HFFc6 (cell line): ENCODE results near the gene GALNT16. TPM values are rescaled to one million over a fixed set of nuclear protein-coding genes. Genes with fewer than 3 reads are reported as not detected.
"Not testable (repeated sequence)": the region's sequence is repeated elsewhere in the genome, so short reads cannot be mapped to it uniquely, and the experiment has no call there.

Experiments
- DNase-seq: peaks from one replicate; pipeline ENCODE4 v3.0.0-alpha.2; 2018
- H3K27ac Mint-ChIP-seq: 2 replicates; pipeline ENCODE4 v1.8.0; 2020; ENCODE audit warnings: mild to moderate bottlenecking, mixed read lengths
- H3K27me3 Mint-ChIP-seq: 2 replicates; pipeline ENCODE4 v1.8.0; 2021; ENCODE audit warnings: mild to moderate bottlenecking, moderate library complexity, mixed read lengths; ENCODE audit not compliant: insufficient read depth
- H3K36me3 Mint-ChIP-seq: 2 replicates; pipeline ENCODE4 v1.8.0; 2021; ENCODE audit warnings: low read depth, mixed read lengths
- H3K4me1 Mint-ChIP-seq: 2 replicates; pipeline ENCODE4 v1.8.0; 2020; ENCODE audit warnings: low read depth, mixed read lengths
- H3K4me3 Mint-ChIP-seq: 2 replicates; pipeline ENCODE4 v1.8.0; 2020; ENCODE audit warnings: mild to moderate bottlenecking, moderate library complexity, mixed read lengths
- H3K9me3 Mint-ChIP-seq: 2 replicates; pipeline ENCODE4 v1.8.0; 2020; ENCODE audit warnings: mild to moderate bottlenecking, mixed read lengths
- CTCF ChIP-seq: fragments of 200-600 bp; sonication (generic); IDR thresholded peaks from 2 replicates; pipeline ENCODE4 v1.5.0; 2021; ENCODE audit warnings: antibody characterized with exemption, mild to moderate bottlenecking
- long read RNA-seq: library from polyadenylated mRNA; unstranded; transcript quantifications from one replicate; pipeline ENCODE4 v2.0.0, GENCODE V29; 2019
- total RNA-seq, 6 experiments: library from RNA; stranded (reverse); fragmentation: NEBNext Ultra II Directional; extraction: Animal tissue kit (Norgen Biotek cat#: 25700); gene quantifications; 2 replicates in 1 of 6; 3 replicates in 5 of 6; pipeline ENCODE4 v1.2.3, GENCODE V29; 2021

GALNT16 gene
- under 1 TPM; 0.11 to 0.38 (median 0.24) TPM for total RNA-seq
- long read RNA-seq, result 0 reads

DNA sequence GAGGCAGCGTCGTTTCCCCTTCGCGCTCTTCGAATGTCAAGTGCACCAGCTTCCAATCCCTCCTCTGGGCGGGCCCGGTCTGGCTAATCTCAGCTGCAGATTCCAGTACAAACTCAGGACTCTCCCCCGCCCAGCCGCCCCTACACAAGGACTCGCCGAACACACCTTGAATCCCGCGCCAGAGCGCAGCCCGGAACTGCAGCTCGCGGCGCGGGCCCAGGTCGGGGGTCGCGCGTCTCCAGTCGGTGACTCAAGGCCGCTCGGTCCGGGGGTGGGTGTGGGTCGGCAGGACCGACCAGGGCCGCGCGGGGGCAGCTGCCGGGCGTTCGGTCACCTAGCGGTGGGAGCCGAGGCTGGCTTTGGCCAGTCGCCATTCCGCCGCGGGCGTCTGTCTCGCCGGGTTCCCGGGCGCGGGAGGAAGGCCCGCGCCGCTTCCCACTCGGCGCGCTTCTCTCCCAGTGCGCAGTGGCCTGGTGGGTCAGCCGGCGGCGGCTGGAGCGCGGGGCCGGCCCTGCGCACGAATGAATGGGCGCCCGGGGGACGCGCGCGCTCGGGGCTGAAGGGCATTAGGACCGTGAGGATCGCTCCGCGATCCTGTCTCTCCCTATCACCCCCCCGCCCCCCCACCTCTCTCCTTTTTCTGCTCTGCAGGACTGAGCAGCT lies at the start of gene GALNT16:
Gene GALNT16 (plus strand): TSS at position 632 of the 663 bp plus-strand sequence. CDS start 133 bp downstream, outside the sequence.
- H3K27ac Mint-ChIP-seq, result no peak within 1 kb of the TSS
- peak within 1 kb of the TSS; percentile 65 for H3K4me3 Mint-ChIP-seq
- H3K36me3 Mint-ChIP-seq, result no peaks in the 10 kb centered on the region
- peak; percentile 62 for TF ChIP-seq CTCF
- H3K4me1 Mint-ChIP-seq, result peaks cover 27% of the 10 kb centered on the region
- no peaks in the 10 kb centered on the region for H3K9me3 Mint-ChIP-seq
- no peak for DNase-seq
- peaks cover 35% of the 10 kb centered on the region for H3K27me3 Mint-ChIP-seq

- TF ChIP-seq CTCF, result no peak
- Mint-ChIP-seq H3K27ac (no peak overlapping the region), H3K27me3 (no peaks in the 10 kb centered on the region), H3K36me3 (peaks cover 20% of the 10 kb centered on the region), H3K9me3 (no peaks in the 10 kb centered on the region), H3K4me1 (no peaks in the 10 kb centered on the region), H3K4me3 (no peak overlapping the region)
- no peak for DNase-seq
Observed at GRCh38 chr14:69214393-69214792, 45.6 kb upstream of the GALNT16 start.

DNA sequence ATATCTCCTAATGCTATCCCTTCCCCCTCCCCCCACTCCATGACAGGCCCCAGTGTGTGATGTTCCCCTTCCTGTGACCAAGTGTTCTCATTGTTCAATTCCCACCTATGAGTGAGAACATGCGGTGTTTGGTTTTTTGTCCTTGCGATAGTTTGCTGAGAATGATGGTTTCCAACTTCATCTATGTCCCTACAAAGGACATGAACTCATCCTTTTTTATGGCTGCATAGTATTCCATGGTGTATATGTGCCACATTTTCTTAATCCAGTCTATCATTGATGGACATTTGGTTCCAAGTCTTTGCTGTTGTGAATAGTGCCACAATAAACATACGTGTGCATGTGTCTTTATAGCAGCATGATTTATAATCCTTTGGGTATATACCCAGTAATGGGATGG lies 42.3 kb upstream of the GALNT16 start:
- not testable (repeated sequence) for H3K27me3 Mint-ChIP-seq, DNase-seq, H3K27ac Mint-ChIP-seq, H3K9me3 Mint-ChIP-seq, H3K4me3 Mint-ChIP-seq, H3K4me1 Mint-ChIP-seq
- peaks cover 24% of the 10 kb centered on the region for H3K36me3 Mint-ChIP-seq

- H3K27me3 Mint-ChIP-seq, result no peaks in the 10 kb centered on the region; the same call in 1 of the 2 replicates
- H3K9me3 Mint-ChIP-seq, result no peaks in the 10 kb centered on the region
- H3K36me3 Mint-ChIP-seq, result peaks cover 4% of the 10 kb centered on the region; the same call in 1 of the 2 replicates
- H3K4me1 Mint-ChIP-seq, result peaks cover 7% of the 10 kb centered on the region
- H3K4me3 Mint-ChIP-seq, result no peak overlapping the region
- no peak overlapping the region for H3K27ac Mint-ChIP-seq
- no peak for DNase-seq
- TF ChIP-seq CTCF, result no peak
Observed at GRCh38 chr14:69224946-69225345, 35.0 kb upstream of the GALNT16 start.

GRCh38 chr14:69226178-69226577 lies 33.8 kb upstream of the GALNT16 start:
- H3K9me3 Mint-ChIP-seq, result no peaks in the 10 kb centered on the region
- no peak overlapping the region for H3K4me3 Mint-ChIP-seq
- no peaks in the 10 kb centered on the region; the same call in 1 of the 2 replicates for H3K27me3 Mint-ChIP-seq
- DNase-seq, result no peak
- H3K36me3 Mint-ChIP-seq, result peaks cover 4% of the 10 kb centered on the region; the same call in 1 of the 2 replicates
- no peak overlapping the region for H3K27ac Mint-ChIP-seq
- TF ChIP-seq CTCF, result no peak
- peaks cover 7% of the 10 kb centered on the region for H3K4me1 Mint-ChIP-seq

GRCh38 chr14:69226736-69227135 lies 33.2 kb upstream of the GALNT16 start:
- no peaks in the 10 kb centered on the region for H3K9me3 Mint-ChIP-seq
- TF ChIP-seq CTCF, result no peak
- H3K27me3 Mint-ChIP-seq, result no peaks in the 10 kb centered on the region; the same call in 1 of the 2 replicates
- H3K27ac Mint-ChIP-seq, result no peak overlapping the region
- no peak overlapping the region for H3K4me3 Mint-ChIP-seq
- DNase-seq, result no peak
- H3K4me1 Mint-ChIP-seq, result peaks cover 7% of the 10 kb centered on the region
- H3K36me3 Mint-ChIP-seq, result peaks cover 4% of the 10 kb centered on the region; the same call in 1 of the 2 replicates
